GM10248 (cell line): ENCODE data around the gene TANGO2.

ENCODE experiments used
- CTCF ChIA-PET: fragments of 300-600 bp; sonication (Branson Sonifier 250); formaldehyde crosslinking; extraction: SDS; loops from one replicate; lab custom pipeline; 2021; ENCODE audit warnings: antibody characterized with exemption; lab: Yijun Ruan, JAX
- POLR2A ChIA-PET: fragments of 350-650 bp; sonication (Branson Sonifier 250); formaldehyde crosslinking; extraction: SDS; loops from one replicate; lab custom pipeline; 2020; ENCODE audit warnings: antibody characterized with exemption; lab: Yijun Ruan, JAX
- DNase-seq: peaks from one replicate; pipeline ENCODE4 v3.0.0; 2012; ENCODE audit errors: extremely low spot score
- CTCF ChIP-seq: IDR thresholded peaks from 2 replicates; pipeline ENCODE4 v1.5.1; 2012; ENCODE audit warnings: mild to moderate bottlenecking, low read depth; ENCODE audit errors: extremely low read depth, missing control alignments, control extremely low read depth

The TANGO2 gene

GRCh38 chr22:20055144-20055543 is 34.2 kb downstream of the TANGO2 start:
- no peak for TF ChIP-seq CTCF
- ChIA-PET CTCF (no interaction called here), POLR2A (no interaction called here)
- DNase-seq = no peak

GRCh38 chr22:20055654-20056053 is 34.7 kb downstream of the TANGO2 start:
- ChIA-PET POLR2A (no interaction called here), CTCF (no interaction called here)
- DNase-seq = no peak
- no peak for TF ChIP-seq CTCF

GRCh38 chr22:20056161-20056560 is 35.3 kb downstream of the TANGO2 start:
- CTCF ChIA-PET = no interaction called here
- no peak for DNase-seq
- POLR2A ChIA-PET = no interaction called here
- TF ChIP-seq CTCF = no peak

DNA sequence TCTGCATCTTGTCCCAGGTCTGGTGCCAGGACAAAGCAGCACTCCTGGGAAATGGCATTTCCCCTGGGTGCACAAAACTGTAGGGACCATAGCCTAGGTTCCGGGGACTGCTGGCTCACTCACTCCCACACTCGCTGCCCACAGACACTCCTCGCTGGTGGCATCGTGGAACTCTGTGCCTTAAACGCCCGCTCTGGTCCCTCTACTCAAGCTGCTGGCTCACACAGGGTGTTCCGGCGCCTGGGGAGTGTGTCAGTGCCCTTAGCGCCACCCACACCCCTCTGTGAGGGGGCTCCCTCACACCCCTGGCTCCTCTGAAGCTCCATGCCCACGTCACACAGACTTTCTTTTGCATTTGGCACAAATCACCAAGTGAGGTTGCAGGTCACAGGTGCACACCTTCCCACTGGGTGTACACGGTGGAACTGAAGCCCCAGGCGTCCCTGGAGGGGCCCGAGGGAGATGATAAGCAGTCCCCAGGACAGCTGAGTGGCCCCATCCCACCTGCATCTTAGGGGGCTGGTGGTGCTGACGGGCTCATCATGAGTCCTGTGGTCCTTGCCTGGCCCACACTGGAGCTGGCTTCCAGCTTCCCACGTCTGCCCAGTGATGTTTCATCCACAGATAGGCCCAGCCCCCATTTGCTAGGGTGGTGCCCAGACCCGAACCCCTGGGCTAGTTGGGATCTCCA is 35.9 kb downstream of the TANGO2 start:
- no peak for TF ChIP-seq CTCF
- POLR2A ChIA-PET = no interaction called here
- CTCF ChIA-PET = no interaction called here
- DNase-seq = no peak

- DNase-seq = no peak
- TF ChIP-seq CTCF = no peak
- ChIA-PET CTCF (no interaction called here), POLR2A (no interaction called here)
Measured at GRCh38 chr22:20057596-20058268, 36.8 kb downstream of the TANGO2 start.

DNA sequence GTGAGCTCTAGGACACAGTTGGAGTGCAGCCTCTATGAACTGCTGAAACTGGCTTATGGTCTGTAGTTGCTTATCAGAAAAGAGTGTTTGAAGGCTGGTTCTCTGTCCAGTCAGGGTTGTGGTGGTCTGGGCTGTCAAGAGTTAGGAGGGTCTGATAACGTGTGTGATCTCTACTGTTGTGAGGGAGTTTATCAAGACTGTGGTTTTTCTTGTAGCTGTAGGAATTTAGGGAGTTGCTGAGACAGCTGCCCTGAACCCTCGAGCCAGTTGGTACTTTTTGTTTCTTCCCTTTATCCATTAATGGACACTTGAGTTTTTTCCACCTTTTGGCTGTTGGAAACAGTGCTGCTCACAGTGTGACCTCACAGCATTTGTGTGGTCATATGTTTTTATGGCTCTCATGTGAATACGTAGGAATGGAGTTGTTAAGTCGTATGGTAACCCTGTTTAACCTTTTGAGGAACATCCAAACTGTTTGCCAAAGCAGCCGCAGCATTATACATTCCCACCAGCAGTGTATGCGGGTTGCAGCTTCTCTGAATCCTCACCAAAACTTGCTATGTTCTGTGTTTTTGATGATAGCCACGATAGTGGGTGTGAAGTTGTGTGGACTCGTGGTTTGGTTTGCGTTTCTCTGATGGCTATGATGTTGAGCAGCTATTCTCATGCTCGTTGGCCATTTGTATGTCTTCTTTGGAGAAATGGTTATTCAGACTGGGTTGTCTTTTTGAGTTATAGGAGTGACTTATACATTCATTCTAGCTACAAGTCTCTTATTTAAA is 38.3 kb downstream of the TANGO2 start:
- no peak for TF ChIP-seq CTCF
- POLR2A ChIA-PET = no interaction called here
- CTCF ChIA-PET = interaction anchor here (0.7 to 1.5 kb wide), 2 partner anchors 13 to 38 kb away, joined by 3 to 4 read pairs; partner anchors contain the start of gene TANGO2

More for the DNA sequence above, 38.3 kb downstream of the TANGO2 start:
- no peak for DNase-seq
